ENCODE results near the gene OR52R1. TPM values are rescaled to one million over a fixed set of nuclear protein-coding genes. Genes with fewer than 3 reads are reported as not detected.

OR52R1 gene
- total RNA-seq (not detected), polyA plus RNA-seq (not detected)
- long read RNA-seq, donor 1, result 0 reads
- long read RNA-seq, donor 2, result 0 reads
- long read RNA-seq, donor 3, result 0 reads

DNA sequence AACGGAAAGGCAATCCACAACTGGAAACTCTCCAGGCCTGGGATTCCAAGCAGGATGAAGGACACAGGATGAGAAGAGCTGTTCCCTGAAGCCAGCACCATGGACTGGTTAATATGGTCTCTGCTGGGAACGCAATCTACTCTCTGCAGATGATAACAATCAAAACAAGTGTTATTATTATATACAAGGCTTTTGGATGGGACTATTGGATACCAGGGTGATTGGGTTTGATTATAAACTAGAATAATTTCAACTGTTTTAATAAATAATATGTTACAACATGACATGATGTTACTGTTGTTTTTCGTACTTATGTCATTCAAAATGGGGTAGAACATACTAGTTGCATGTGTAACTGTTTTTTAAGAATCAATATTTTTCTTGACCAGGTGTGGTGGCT lies at the start of gene OR52R1:
Gene OR52R1, minus strand, starts transcription at position 101 of the 400 bp plus-strand sequence. Its CDS starts 0 bp downstream, at position 101.
- Histone ChIP-seq H3K4me1 (no peaks in the 10 kb centered on the region), H3K27ac (no peak within 1 kb of the TSS), H3K9me3 (no peaks in the 10 kb centered on the region), H3K4me3 (no peak within 1 kb of the TSS), H3K36me3 (no peaks in the 10 kb centered on the region), H3K27me3 (no peaks in the 10 kb centered on the region)
- TF ChIP-seq, protein P1, sequence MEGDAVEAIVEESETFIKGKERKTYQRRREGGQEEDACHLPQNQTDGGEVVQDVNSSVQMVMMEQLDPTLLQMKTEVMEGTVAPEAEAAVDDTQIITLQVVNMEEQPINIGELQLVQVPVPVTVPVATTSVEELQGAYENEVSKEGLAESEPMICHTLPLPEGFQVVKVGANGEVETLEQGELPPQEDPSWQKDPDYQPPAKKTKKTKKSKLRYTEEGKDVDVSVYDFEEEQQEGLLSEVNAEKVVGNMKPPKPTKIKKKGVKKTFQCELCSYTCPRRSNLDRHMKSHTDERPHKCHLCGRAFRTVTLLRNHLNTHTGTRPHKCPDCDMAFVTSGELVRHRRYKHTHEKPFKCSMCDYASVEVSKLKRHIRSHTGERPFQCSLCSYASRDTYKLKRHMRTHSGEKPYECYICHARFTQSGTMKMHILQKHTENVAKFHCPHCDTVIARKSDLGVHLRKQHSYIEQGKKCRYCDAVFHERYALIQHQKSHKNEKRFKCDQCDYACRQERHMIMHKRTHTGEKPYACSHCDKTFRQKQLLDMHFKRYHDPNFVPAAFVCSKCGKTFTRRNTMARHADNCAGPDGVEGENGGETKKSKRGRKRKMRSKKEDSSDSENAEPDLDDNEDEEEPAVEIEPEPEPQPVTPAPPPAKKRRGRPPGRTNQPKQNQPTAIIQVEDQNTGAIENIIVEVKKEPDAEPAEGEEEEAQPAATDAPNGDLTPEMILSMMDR (IDR thresholded peaks at IDR 0.05), result no peak
- TF ChIP-seq POLR2A (IDR thresholded peaks at IDR 0.05), result no peak
- no peak for DNase-seq
- ATAC-seq, result no peak
- intact Hi-C loops (cut with DNase I), result no loop called here
- WGBS, 4 donors, result 71 to 94% (median 90%) methylated on average over 3 of the region's 3 CpGs

DNA sequence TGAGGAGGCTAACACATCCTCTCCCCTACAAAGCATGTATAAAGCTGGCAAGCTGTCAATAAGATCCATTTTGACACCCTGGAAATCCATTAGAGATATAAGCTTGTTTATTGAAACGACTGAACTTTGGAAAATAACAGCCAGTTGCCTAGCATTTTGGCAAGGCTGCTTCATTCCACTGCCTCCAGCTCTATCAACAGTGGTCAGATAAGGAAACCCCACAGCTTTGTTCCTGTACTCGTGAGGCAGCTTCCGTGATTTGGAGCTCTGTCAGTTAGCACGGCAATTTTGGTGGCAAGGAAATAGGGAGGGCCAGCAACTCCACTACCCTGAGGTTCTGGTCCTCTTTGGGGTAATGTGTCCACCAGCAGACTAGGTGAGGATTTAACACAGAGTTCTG lies 46.9 kb upstream of the OR52R1 start:
- Histone ChIP-seq H3K27ac (no peak overlapping the region), H3K36me3 (no peaks in the 10 kb centered on the region), H3K4me3 (no peak overlapping the region), H3K9me3 (no peaks in the 10 kb centered on the region), H3K27me3 (no peaks in the 10 kb centered on the region), H3K4me1 (peaks cover 0 to 12% (median 0%) of the 10 kb centered on the region in 12 donors)
- peak; percentile 78 to 92 (median 90) for ATAC-seq
- 0 to 5% (median 3%) methylated on average over 4 of the region's 4 CpGs for WGBS, 4 donors
- TF ChIP-seq, protein P1 (IDR thresholded peaks at IDR 0.05), result no peak
- TF ChIP-seq POLR2A (IDR thresholded peaks at IDR 0.05), result no peak
- DNase-seq, result peak in 4 of 5 donors; percentile 8 to 49 (median 32)
- intact Hi-C loops (cut with DNase I), result no loop called here

DNA sequence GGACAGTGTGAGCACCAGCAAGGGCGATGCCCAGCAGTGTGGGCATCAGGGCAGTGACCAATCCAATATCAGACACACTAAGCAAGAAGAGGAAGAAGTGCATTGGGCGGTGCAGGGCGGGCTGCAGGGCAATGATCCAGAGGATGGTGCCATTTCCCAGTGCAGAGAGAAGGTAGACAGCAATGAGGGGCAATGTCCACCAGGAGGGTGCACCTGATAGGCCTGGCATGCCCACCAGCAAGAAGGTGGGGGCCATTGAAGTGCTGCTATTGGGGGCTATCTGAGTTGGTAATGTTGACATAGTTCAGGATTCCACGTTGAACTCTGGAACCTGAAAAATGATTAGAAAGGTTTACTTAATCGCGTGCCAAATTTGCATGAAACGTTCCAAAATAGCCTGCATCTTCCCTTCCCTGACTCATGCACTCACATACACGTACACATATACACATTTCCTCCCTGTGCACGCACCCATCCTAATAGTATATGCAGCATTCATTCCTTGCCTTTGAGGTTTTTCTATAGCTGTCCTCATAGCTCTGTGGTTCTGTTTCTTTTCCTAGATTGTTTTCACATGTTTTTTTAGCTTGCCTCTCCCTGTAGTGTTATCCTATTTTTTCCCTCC lies 44.8 kb upstream of the OR52R1 start, which contains the start of gene OR51S1:
Gene OR51S1, minus strand, starts transcription at position 301 of the 625 bp plus-strand sequence. Its CDS starts 0 bp downstream, at position 301.
- H3K4me1 ChIP-seq, result peaks cover 0 to 12% (median 0%) of the 10 kb centered on the region in 12 donors
- no peak within 1 kb of the TSS for H3K27ac ChIP-seq
- intact Hi-C loops (cut with DNase I), result no loop called here
- H3K4me3 ChIP-seq, result no peak within 1 kb of the TSS
- WGBS, 4 donors, result 69 to 77% (median 74%) methylated on average over 9 of the region's 9 CpGs
- no peaks in the 10 kb centered on the region for H3K27me3 ChIP-seq
- DNase-seq (no peak), ATAC-seq (no peak)
- TF ChIP-seq, protein P1 (IDR thresholded peaks at IDR 0.05), result no peak
- no peak for TF ChIP-seq POLR2A (IDR thresholded peaks at IDR 0.05)
- H3K9me3 ChIP-seq, result no peaks in the 10 kb centered on the region
- no peaks in the 10 kb centered on the region for H3K36me3 ChIP-seq

DNA sequence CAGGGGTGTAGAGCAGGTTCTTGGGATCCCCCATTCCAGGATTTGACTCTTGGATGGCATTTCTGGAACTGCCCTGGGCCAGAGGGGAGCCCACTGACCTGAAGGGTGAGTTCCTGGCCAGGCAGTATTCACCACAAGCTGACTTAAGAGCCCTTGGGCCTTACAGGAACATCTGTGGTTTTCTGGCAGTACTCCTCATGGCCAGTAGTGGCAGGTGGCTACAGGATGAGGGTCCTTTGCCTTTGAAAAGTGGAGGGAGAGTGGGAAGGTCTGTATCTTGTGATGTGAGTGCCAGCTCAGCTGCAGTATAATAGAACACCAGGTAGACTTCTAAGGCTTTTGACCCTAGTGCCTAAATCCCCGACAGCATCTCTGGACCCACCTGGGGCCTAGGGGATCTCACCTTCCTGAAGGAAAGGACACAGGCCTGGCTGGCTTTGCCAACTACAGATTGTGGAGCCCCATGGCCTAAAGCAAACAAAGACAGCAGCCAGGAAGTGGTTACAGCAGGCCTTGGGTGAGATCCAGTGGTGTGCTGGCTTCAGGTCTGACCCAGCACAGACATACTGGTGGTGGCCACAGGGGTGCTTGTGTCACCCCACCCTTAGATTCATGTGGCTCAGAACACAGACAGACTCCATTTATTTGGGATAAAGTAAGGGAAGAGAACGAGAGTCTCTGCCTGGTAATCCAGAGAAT lies 35.8 kb upstream of the OR52R1 start:
- DNase-seq, result no peak
- WGBS, 4 donors, result 85 to 96% (median 90%) methylated on average over 2 of the region's 2 CpGs
- H3K4me1 ChIP-seq, result no peaks in the 10 kb centered on the region
- intact Hi-C loops (cut with DNase I), result no loop called here
- no peak for TF ChIP-seq POLR2A (IDR thresholded peaks at IDR 0.05)
- TF ChIP-seq, protein P1 (IDR thresholded peaks at IDR 0.05), result no peak
- no peaks in the 10 kb centered on the region for H3K9me3 ChIP-seq
- ATAC-seq, result no peak
- H3K36me3 ChIP-seq, result no peaks in the 10 kb centered on the region
- no peak overlapping the region for H3K27ac ChIP-seq
- peaks cover 0 to 3% (median 0%) of the 10 kb centered on the region in 9 donors for H3K27me3 ChIP-seq
- no peak overlapping the region for H3K4me3 ChIP-seq
